SJCRH30 (cell line): ENCODE results near the gene MINAR2. TPM values are rescaled to one million over a fixed set of nuclear protein-coding genes. Genes with fewer than 3 reads are reported as not detected.

ENCODE experiments used
- DNase-seq, 2 experiments: peaks; one replicate each; pipeline ENCODE4 v3.0.0-alpha.2; 2015 to 2020
- H3K27ac ChIP-seq: fragments of 250-450 bp; sonication (Bioruptor Pico); 2 replicates; pipeline ENCODE4 v1.5.1; 2020; ENCODE audit warnings: mild to moderate bottlenecking, moderate library complexity
- H3K27me3 ChIP-seq: fragments of 250-450 bp; sonication (Bioruptor Pico); 2 replicates; pipeline ENCODE4 v1.5.1; 2020; ENCODE audit warnings: mild to moderate bottlenecking, moderate library complexity
- H3K36me3 ChIP-seq: fragments of 250-450 bp; sonication (Bioruptor Pico); 2 replicates; pipeline ENCODE4 v1.5.1; 2020; ENCODE audit warnings: mild to moderate bottlenecking, moderate library complexity
- H3K4me1 ChIP-seq: fragments of 250-450 bp; sonication (Bioruptor Pico); 2 replicates; pipeline ENCODE4 v1.5.1; 2020; ENCODE audit warnings: mild to moderate bottlenecking, moderate library complexity
- H3K4me3 ChIP-seq: fragments of 250-450 bp; sonication (Bioruptor Pico); 2 replicates; pipeline ENCODE4 v1.5.1; 2020; ENCODE audit warnings: mild to moderate bottlenecking, moderate library complexity
- H3K9me3 ChIP-seq: fragments of 250-450 bp; sonication (Bioruptor Pico); replicated peaks from 2 replicates; pipeline ENCODE4 v1.5.1; 2020; ENCODE audit warnings: mild to moderate bottlenecking, moderate library complexity
- total RNA-seq: library from RNA; depleted of rRNA; stranded (reverse); fragments of >200 nt; shearing (Covaris generic); gene quantifications from 2 replicates; pipeline ENCODE4 v1.2.3, GENCODE V29; 2014

Gene MINAR2
- total RNA-seq, 1 experiment from 2014 or later: not detected

- DNase-seq: no peak
- Histone ChIP-seq H3K27me3 (no peaks in the 10 kb centered on the region; the same call in 1 of the 2 replicates), H3K36me3 (no peaks in the 10 kb centered on the region), H3K27ac (no peak overlapping the region), H3K9me3 (no peaks in the 10 kb centered on the region), H3K4me3 (no peak overlapping the region), H3K4me1 (no peaks in the 10 kb centered on the region)
These were observed 12.9 kb downstream of the MINAR2 start for GRCh38 chr5:129760636-129761325.

GRCh38 chr5:129763651-129764050 is 15.8 kb downstream of the MINAR2 start:
- Histone ChIP-seq H3K36me3 (no peaks in the 10 kb centered on the region), H3K27me3 (no peaks in the 10 kb centered on the region; the same call in 1 of the 2 replicates), H3K4me1 (0 out of 2 replicates have a peak, but pooled peaks cover 3% of the 10 kb centered on the region), H3K4me3 (no peak overlapping the region), H3K9me3 (no peaks in the 10 kb centered on the region), H3K27ac (no peak overlapping the region)
- no peak for DNase-seq

GRCh38 chr5:129766798-129767197 is 18.9 kb downstream of the MINAR2 start:
- Histone ChIP-seq H3K9me3 (no peaks in the 10 kb centered on the region), H3K4me3 (no peak overlapping the region), H3K36me3 (no peaks in the 10 kb centered on the region), H3K4me1 (0 out of 2 replicates have a peak, but pooled peaks cover 3% of the 10 kb centered on the region), H3K27ac (no peak overlapping the region), H3K27me3 (no peaks in the 10 kb centered on the region; the same call in 1 of the 2 replicates)
- no peak for DNase-seq

GRCh38 chr5:129767927-129768380 is 20.1 kb downstream of the MINAR2 start:
- no peaks in the 10 kb centered on the region for H3K36me3 ChIP-seq
- H3K9me3 ChIP-seq: no peaks in the 10 kb centered on the region
- H3K4me3 ChIP-seq: no peak overlapping the region
- 0 out of 2 replicates have a peak, but pooled peaks cover 3% of the 10 kb centered on the region for H3K4me1 ChIP-seq
- peak; percentile 63 to 91 for DNase-seq
- H3K27ac ChIP-seq: no peak overlapping the region
- no peaks in the 10 kb centered on the region for H3K27me3 ChIP-seq

- Histone ChIP-seq H3K4me3 (no peak overlapping the region), H3K27ac (no peak overlapping the region), H3K27me3 (no peaks in the 10 kb centered on the region), H3K9me3 (no peaks in the 10 kb centered on the region), H3K36me3 (no peaks in the 10 kb centered on the region), H3K4me1 (0 out of 2 replicates have a peak, but pooled peaks cover 3% of the 10 kb centered on the region)
- no peak for DNase-seq
These were observed 20.8 kb downstream of the MINAR2 start for GRCh38 chr5:129768735-129769134.

GRCh38 chr5:129770024-129770820 is 22.3 kb downstream of the MINAR2 start:
- H3K27me3 ChIP-seq: 0 out of 2 replicates have a peak, but pooled peaks cover 2% of the 10 kb centered on the region
- no peak overlapping the region for H3K27ac ChIP-seq
- no peaks in the 10 kb centered on the region for H3K36me3 ChIP-seq
- no peak for DNase-seq
- no peaks in the 10 kb centered on the region for H3K9me3 ChIP-seq
- H3K4me1 ChIP-seq: 0 out of 2 replicates have a peak, but pooled peaks cover 3% of the 10 kb centered on the region
- H3K4me3 ChIP-seq: no peak overlapping the region

- Histone ChIP-seq H3K4me1 (0 out of 2 replicates have a peak, but pooled peaks cover 3% of the 10 kb centered on the region), H3K9me3 (no peaks in the 10 kb centered on the region), H3K27me3 (0 out of 2 replicates have a peak, but pooled peaks cover 2% of the 10 kb centered on the region), H3K27ac (no peak overlapping the region), H3K36me3 (no peaks in the 10 kb centered on the region), H3K4me3 (no peak overlapping the region)
- DNase-seq: peak; percentile 33 to 74
These were observed 23.4 kb downstream of the MINAR2 start for GRCh38 chr5:129771058-129771838.

GRCh38 chr5:129773376-129773775 is 25.5 kb downstream of the MINAR2 start:
- H3K36me3 ChIP-seq: no peaks in the 10 kb centered on the region
- 0 out of 2 replicates have a peak, but pooled peaks cover 2% of the 10 kb centered on the region for H3K27me3 ChIP-seq
- no peak overlapping the region for H3K27ac ChIP-seq
- DNase-seq: no peak
- no peaks in the 10 kb centered on the region for H3K9me3 ChIP-seq
- H3K4me1 ChIP-seq: no peaks in the 10 kb centered on the region
- no peak overlapping the region for H3K4me3 ChIP-seq

- no peaks in the 10 kb centered on the region for H3K36me3 ChIP-seq
- H3K27me3 ChIP-seq: no peaks in the 10 kb centered on the region
- H3K9me3 ChIP-seq: no peaks in the 10 kb centered on the region
- no peaks in the 10 kb centered on the region for H3K4me1 ChIP-seq
- no peak overlapping the region for H3K4me3 ChIP-seq
- DNase-seq: peak in 1 of 2 experiments; percentile 9
- H3K27ac ChIP-seq: no peak overlapping the region
These were observed 33.7 kb downstream of the MINAR2 start for GRCh38 chr5:129781594-129781993.

GRCh38 chr5:129803403-129803802 is 55.5 kb downstream of the MINAR2 start:
- Histone ChIP-seq H3K27ac (no peak overlapping the region), H3K27me3 (peaks cover 3% of the 10 kb centered on the region; the same call in 1 of the 2 replicates), H3K9me3 (no peaks in the 10 kb centered on the region), H3K4me3 (no peak overlapping the region), H3K36me3 (no peaks in the 10 kb centered on the region), H3K4me1 (no peaks in the 10 kb centered on the region)
- no peak for DNase-seq

GRCh38 chr5:129804705-129805104 is 56.8 kb downstream of the MINAR2 start:
- no peak for DNase-seq
- H3K27me3 ChIP-seq: peaks cover 3% of the 10 kb centered on the region; the same call in 1 of the 2 replicates
- no peaks in the 10 kb centered on the region for H3K36me3 ChIP-seq
- no peaks in the 10 kb centered on the region for H3K4me1 ChIP-seq
- no peaks in the 10 kb centered on the region for H3K9me3 ChIP-seq
- no peak overlapping the region for H3K4me3 ChIP-seq
- no peak overlapping the region for H3K27ac ChIP-seq

- H3K4me1 ChIP-seq: no peaks in the 10 kb centered on the region
- DNase-seq: no peak
- H3K36me3 ChIP-seq: no peaks in the 10 kb centered on the region
- H3K27ac ChIP-seq: no peak overlapping the region
- no peak overlapping the region for H3K4me3 ChIP-seq
- no peaks in the 10 kb centered on the region for H3K9me3 ChIP-seq
- peaks cover 3% of the 10 kb centered on the region; the same call in 1 of the 2 replicates for H3K27me3 ChIP-seq
These were observed 59.4 kb downstream of the MINAR2 start for GRCh38 chr5:129807162-129807814.
